MG63 (cell line): ENCODE results near the gene SORCS2. TPM values are rescaled to one million over a fixed set of nuclear protein-coding genes. Genes with fewer than 3 reads are reported as not detected.

Experiments used
- DNase-seq: peaks from one replicate; pipeline ENCODE4 v3.0.0-alpha.2; 2020
- H3K27me3 ChIP-seq: fragments of 250-450 bp; sonication (Bioruptor Pico); 2 replicates; pipeline ENCODE4 v1.5.1; 2020; ENCODE audit warnings: mild to moderate bottlenecking, moderate library complexity
- H3K36me3 ChIP-seq: fragments of 250-450 bp; sonication (Bioruptor Pico); 2 replicates; pipeline ENCODE4 v1.5.1; 2020; ENCODE audit warnings: mild to moderate bottlenecking, moderate library complexity
- H3K4me3 ChIP-seq: fragments of 250-450 bp; sonication (Bioruptor Pico); 2 replicates; pipeline ENCODE4 v1.5.1; 2020; ENCODE audit warnings: mild to moderate bottlenecking, moderate library complexity
- H3K9me3 ChIP-seq: fragments of 250-450 bp; sonication (Bioruptor Pico); 2 replicates; pipeline ENCODE4 v1.5.1; 2020; ENCODE audit warnings: mild to moderate bottlenecking, moderate library complexity
- total RNA-seq: library from RNA; depleted of rRNA; stranded (reverse); fragments of >200 nt; shearing (Covaris generic); gene quantifications from 2 replicates; pipeline ENCODE4 v1.2.3, GENCODE V29; 2014; ENCODE audit warnings: low replicate concordance

SORCS2 gene
- total RNA-seq, 1 experiment from 2014 or later, result 1.5 TPM

GRCh38 chr4:7315286-7315685 lies 122.9 kb downstream of the SORCS2 start:
- no peak for DNase-seq
- Histone ChIP-seq H3K27me3 (no peaks in the 10 kb centered on the region), H3K9me3 (no peaks in the 10 kb centered on the region), H3K36me3 (no peaks in the 10 kb centered on the region), H3K4me3 (no peak overlapping the region)

DNA sequence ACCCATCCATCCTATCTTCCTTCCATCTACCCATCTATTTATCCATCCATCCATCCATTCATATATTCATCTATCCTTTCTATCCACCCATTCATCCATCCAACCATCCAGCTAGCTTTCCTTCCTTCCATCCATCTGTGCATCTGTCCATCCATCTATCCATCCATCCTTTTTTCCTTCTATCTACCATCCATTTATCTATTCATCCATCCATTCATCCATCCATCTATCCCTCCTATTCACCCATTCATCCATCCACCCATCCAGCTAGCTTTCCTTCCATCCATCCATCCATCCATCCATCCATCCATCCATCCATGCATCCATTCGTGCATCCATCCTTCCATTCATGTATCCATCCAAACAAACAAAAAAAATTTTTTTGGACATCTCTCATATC lies 123.6 kb downstream of the SORCS2 start:
- no peaks in the 10 kb centered on the region for H3K27me3 ChIP-seq
- no peak overlapping the region for H3K4me3 ChIP-seq
- H3K36me3 ChIP-seq, result no peaks in the 10 kb centered on the region
- DNase-seq, result no peak
- H3K9me3 ChIP-seq, result no peaks in the 10 kb centered on the region

DNA sequence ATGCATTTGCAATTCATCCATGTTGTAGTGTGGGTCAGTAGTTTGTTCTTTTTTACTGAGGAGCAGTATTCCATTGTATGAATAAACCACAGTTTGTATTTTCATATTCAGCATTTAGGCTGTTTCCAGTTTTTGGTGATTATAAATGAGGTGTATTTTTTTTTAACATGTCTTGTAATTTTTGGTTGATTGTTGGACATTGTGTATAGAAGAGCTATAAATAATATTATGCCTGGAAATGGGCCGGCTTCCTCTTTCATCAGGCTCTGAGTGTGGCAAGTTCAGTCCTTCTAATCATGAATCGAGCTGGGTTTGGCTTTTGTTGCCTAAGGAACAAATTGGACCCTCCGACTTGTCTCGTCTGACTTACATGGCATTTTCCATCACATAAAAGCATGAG lies 126.7 kb downstream of the SORCS2 start:
- Histone ChIP-seq H3K9me3 (no peaks in the 10 kb centered on the region), H3K36me3 (no peaks in the 10 kb centered on the region), H3K4me3 (no peak overlapping the region), H3K27me3 (no peaks in the 10 kb centered on the region)
- no peak for DNase-seq

GRCh38 chr4:7320206-7320797 lies 128.0 kb downstream of the SORCS2 start:
- no peaks in the 10 kb centered on the region for H3K27me3 ChIP-seq
- no peak overlapping the region for H3K4me3 ChIP-seq
- no peaks in the 10 kb centered on the region for H3K9me3 ChIP-seq
- no peaks in the 10 kb centered on the region for H3K36me3 ChIP-seq
- DNase-seq, result no peak

DNA sequence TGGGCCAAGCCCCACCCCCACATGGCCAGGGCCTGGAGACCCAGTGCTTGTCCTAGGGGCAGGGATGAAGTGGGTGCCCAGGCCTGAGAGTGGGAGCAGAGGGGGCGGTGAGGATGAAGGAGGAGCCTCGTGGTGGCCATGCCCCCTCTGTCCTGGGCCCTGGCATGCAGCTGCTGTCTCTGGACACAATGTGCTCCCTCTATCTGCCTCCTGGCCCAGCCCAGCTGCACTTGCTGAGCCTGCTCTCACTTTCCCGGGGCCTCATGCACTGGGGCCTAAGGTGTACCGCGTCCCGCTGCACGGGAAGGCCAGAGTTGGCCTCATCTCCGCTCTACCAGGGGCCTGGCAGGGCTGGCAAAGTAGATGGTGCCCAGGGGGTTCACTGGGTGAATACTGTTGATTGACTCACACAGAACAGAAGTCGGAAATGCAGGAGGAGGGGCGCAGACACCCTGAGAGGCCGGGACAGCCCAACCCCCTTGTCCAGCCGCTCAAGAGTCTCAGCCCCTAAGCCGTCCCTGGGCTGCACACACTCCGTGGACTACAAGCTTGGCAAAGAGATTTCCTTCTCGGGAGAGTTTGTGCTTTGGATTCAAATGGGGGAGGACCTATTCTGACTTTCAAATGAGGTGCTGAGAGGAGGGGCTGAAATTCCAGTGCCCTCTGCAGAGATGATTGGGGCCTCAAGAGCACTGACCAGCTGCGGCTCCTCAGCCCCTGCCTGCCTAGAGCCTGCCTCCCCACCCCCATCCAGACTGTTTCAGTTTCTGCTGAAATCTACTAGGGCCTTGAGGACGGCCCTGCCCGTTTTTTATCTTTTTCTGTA lies 130.0 kb downstream of the SORCS2 start:
- DNase-seq, result no peak
- no peak overlapping the region for H3K4me3 ChIP-seq
- H3K36me3 ChIP-seq, result no peaks in the 10 kb centered on the region
- no peaks in the 10 kb centered on the region for H3K27me3 ChIP-seq
- no peaks in the 10 kb centered on the region for H3K9me3 ChIP-seq

- Histone ChIP-seq H3K36me3 (no peaks in the 10 kb centered on the region), H3K9me3 (no peaks in the 10 kb centered on the region)
- no peak for DNase-seq
These were observed 131.1 kb downstream of the SORCS2 start for GRCh38 chr4:7323461-7323871.

DNA sequence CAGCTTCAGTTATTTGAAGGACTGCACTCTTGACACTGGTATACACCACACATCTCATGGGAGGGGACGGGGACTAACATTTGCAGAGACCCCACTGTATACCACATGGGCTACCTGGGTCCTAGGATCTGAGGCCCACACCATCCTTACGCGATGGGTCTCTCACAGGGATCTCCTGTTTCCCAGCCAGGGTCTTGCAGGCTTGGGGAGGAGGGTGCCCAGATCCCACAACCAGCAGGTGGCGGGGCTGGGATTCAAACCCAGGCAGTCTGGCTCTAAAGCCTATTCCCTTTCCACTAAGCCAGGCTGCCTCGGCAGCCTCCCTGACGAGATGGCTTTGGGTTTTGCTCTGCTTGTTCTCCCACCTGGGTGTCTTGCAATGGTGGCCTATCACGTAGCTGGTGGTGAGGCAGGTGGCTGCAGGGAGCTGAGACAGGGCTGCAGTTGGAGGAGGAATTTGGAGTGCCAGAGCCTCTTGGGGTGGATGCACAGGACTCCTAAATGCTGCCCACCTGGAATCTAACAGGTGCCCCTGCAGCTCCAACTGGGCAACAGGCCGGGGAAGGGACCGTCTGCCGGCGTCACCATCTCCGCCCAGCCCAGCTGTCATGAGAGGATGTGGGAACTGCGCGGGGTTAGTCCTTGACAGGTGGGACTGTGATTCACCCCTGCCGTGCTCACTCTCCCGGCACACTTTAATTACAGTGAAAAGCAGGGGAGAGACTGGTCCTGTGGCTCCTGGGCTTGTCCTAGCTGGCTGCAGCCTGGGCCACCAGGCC lies 131.7 kb downstream of the SORCS2 start:
- no peaks in the 10 kb centered on the region for H3K27me3 ChIP-seq
- no peak for DNase-seq
- no peak overlapping the region for H3K4me3 ChIP-seq
- H3K36me3 ChIP-seq, result no peaks in the 10 kb centered on the region
- no peaks in the 10 kb centered on the region for H3K9me3 ChIP-seq

More at GRCh38 chr4:7323461-7323871, 131.1 kb downstream of the SORCS2 start:
- Histone ChIP-seq H3K27me3 (no peaks in the 10 kb centered on the region), H3K4me3 (no peak overlapping the region)

DNA sequence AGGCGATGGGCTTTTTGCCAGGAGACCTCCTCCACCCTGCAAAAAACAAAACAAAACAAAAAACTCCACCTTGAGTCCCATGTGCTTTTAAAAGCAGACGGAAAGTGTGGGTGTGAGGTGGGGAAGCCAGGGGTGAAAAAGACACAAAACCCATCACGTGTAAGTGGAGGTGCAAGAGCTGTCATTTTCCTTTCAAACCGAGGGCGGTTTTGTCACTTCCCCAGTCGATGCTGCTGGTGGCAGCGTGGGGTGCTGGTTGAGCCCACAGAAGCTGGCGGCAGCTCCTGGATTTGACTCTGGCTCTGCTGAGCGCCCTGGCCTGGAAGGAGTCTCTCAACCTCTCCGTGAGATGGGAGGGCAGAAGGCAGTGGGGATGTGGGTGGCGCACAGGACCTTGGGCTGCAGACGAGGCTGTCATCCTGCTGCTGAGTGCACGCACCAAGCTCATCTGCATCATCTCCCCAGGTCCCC lies 132.3 kb downstream of the SORCS2 start:
- no peaks in the 10 kb centered on the region for H3K36me3 ChIP-seq
- no peak for DNase-seq
- no peaks in the 10 kb centered on the region for H3K27me3 ChIP-seq
- H3K9me3 ChIP-seq, result no peaks in the 10 kb centered on the region
- H3K4me3 ChIP-seq, result no peak overlapping the region

DNA sequence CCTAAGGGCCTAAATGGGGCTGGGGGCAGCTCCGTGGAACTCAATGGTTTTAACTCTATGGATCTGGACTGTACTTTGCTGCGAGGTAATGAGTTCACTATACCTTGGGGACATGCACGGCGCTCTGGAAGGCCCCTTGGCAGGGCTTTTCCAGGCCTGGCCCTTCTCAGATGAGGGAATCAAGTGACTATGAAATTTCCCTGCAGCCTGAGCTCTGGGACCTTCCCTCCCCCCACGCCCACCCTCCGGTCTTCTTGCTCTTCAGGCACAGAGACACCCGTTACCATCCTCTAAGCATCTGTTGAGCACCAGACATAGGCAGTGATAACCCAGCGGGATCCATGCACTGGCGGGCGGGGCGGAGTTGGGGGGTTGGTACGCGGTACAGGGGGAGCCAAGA lies 133.2 kb downstream of the SORCS2 start:
- H3K4me3 ChIP-seq, result no peak overlapping the region
- no peaks in the 10 kb centered on the region for H3K9me3 ChIP-seq

DNA sequence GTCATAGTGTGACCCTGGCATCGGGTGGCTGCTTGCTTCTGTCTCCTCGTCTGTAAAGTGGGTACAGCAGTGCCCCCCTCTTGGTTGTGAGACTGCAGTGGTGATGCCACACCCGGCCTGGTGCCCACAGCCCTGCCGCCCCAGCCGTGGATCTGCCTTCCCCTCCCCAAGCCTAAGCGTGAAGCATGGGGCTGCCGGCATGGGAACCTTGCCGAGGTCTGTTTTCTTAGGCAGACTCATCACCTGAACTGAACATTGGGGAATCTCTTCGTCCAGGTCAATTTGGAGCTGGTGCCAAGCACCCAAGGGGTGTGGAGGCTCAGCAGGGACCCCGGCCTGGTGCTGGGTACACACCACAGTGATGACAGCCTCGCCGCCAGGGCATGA lies 134.0 kb downstream of the SORCS2 start:
- Histone ChIP-seq H3K9me3 (no peaks in the 10 kb centered on the region), H3K27me3 (no peaks in the 10 kb centered on the region), H3K36me3 (no peaks in the 10 kb centered on the region), H3K4me3 (no peak overlapping the region)
- no peak for DNase-seq

More for the DNA sequence above, 133.2 kb downstream of the SORCS2 start:
- no peak for DNase-seq
- H3K36me3 ChIP-seq, result no peaks in the 10 kb centered on the region
- H3K27me3 ChIP-seq, result no peaks in the 10 kb centered on the region

- DNase-seq, result no peak
- no peaks in the 10 kb centered on the region for H3K36me3 ChIP-seq
- no peaks in the 10 kb centered on the region for H3K9me3 ChIP-seq
- H3K4me3 ChIP-seq, result no peak overlapping the region
- H3K27me3 ChIP-seq, result no peaks in the 10 kb centered on the region
These were observed 134.5 kb downstream of the SORCS2 start for GRCh38 chr4:7326693-7327340.

GRCh38 chr4:7327341-7327885 lies 135.1 kb downstream of the SORCS2 start:
- Histone ChIP-seq H3K4me3 (no peak overlapping the region), H3K9me3 (no peaks in the 10 kb centered on the region), H3K27me3 (no peaks in the 10 kb centered on the region), H3K36me3 (no peaks in the 10 kb centered on the region)
- DNase-seq, result no peak

DNA sequence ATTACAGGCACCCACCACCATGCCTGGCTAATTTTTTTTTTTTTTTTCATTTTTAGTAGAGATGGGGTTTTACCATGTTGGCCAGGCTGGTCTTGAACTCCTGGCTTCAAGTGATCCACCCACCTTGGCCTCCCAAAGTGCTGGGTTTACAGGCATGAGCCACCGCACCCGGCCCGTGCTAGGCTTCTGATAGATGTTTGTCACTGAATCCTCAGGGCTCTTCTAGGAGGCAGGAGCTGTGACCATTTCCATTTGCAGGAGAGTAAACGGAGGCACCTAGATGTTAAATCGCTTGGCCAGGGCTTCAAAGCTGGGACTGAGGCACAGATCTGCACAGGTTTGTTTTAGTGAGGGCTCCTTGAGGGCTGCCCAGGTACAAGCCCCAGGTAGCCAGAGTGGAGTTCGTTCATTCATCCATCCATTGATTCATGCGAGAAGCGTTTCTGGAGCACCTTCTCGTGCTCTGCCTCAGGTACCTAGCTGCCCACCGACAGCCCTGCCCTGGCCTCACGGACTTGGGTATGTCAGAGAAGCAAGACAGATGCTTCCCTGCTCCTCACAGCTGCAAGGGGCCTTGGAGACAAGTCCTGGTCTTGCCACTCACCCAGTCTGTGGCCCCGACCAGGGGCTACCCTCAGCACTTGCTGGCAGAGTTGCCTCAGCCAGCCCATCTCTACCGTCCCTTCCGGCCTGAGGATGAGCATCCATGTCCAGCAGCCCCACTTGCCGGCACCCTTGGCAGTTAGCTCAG lies 136.0 kb downstream of the SORCS2 start:
- Histone ChIP-seq H3K36me3 (no peaks in the 10 kb centered on the region), H3K27me3 (no peaks in the 10 kb centered on the region), H3K4me3 (no peak overlapping the region), H3K9me3 (no peaks in the 10 kb centered on the region)
- DNase-seq, result no peak

- no peaks in the 10 kb centered on the region for H3K9me3 ChIP-seq
- no peak overlapping the region for H3K4me3 ChIP-seq
- no peaks in the 10 kb centered on the region for H3K36me3 ChIP-seq
- no peaks in the 10 kb centered on the region for H3K27me3 ChIP-seq
- DNase-seq, result peak; percentile 90
These were observed 136.7 kb downstream of the SORCS2 start for GRCh38 chr4:7328913-7329638.

- no peak for DNase-seq
- Histone ChIP-seq H3K36me3 (no peaks in the 10 kb centered on the region), H3K4me3 (no peak overlapping the region), H3K9me3 (no peaks in the 10 kb centered on the region), H3K27me3 (no peaks in the 10 kb centered on the region)
These were observed 137.8 kb downstream of the SORCS2 start for GRCh38 chr4:7330031-7330596.
